Caco-2 (cell line): ENCODE measurements around the gene CPE. TPM values are rescaled to one million over a fixed set of nuclear protein-coding genes. Genes with fewer than 3 reads are reported as not detected.

ENCODE experiments used
- BruUV-seq: library from RNA; stranded (reverse); fragments of 400-500 nt; replicated peaks from 2 replicates; lab custom pipeline; 2021; lab: Mats Ljungman, UMichigan
- CTCF ChIA-PET: fragments of 300-600 bp; sonication (Branson Sonifier 250); formaldehyde crosslinking; loops from one replicate; lab custom pipeline; 2022; ENCODE audit warnings: antibody characterized with exemption; lab: Charles Lee
- POLR2A ChIA-PET: fragments of 300-600 bp; sonication (Branson Sonifier 250); formaldehyde crosslinking; loops from one replicate; lab custom pipeline; 2022; ENCODE audit warnings: antibody characterized with exemption; lab: Charles Lee
- DNase-seq, 2 experiments: peaks; one replicate each; pipeline versions ENCODE4 v3.0.0 to v3.0.0-alpha.2; 2020 to 2022
- H3K27me3 ChIP-seq: replicated peaks from 2 replicates; pipeline ENCODE4 v1.6.0; 2011; ENCODE audit warnings: low read length; ENCODE audit not compliant: control insufficient read depth, insufficient read depth
- H3K36me3 ChIP-seq: 2 replicates; pipeline ENCODE4 v1.5.1; 2011; ENCODE audit warnings: low read length; ENCODE audit not compliant: control insufficient read depth, insufficient read depth
- H3K4me1 ChIP-seq: fragments of 250-450 bp; sonication (Bioruptor Pico); 2 replicates; pipeline ENCODE4 v1.5.1; 2020; ENCODE audit warnings: mild to moderate bottlenecking
- H3K4me3 ChIP-seq: 2 replicates; pipeline ENCODE4 v1.5.1; 2011; ENCODE audit warnings: low read depth, mild to moderate bottlenecking, control low read depth, low read length
- H3K9me3 ChIP-seq: fragments of 250-450 bp; sonication (Bioruptor Pico); 2 replicates; pipeline ENCODE4 v1.5.1; 2020; ENCODE audit warnings: mild to moderate bottlenecking, moderate library complexity
- H3K27ac Mint-ChIP-seq: one replicate; pipeline ENCODE4 v1.8.0; 2022; ENCODE audit warnings: mixed read lengths; ENCODE audit not compliant: unreplicated experiment
- H3K27me3 Mint-ChIP-seq: one replicate; pipeline ENCODE4 v1.8.0; 2022; ENCODE audit warnings: mixed read lengths; ENCODE audit not compliant: insufficient read depth, unreplicated experiment
- H3K36me3 Mint-ChIP-seq: one replicate; pipeline ENCODE4 v1.8.0; 2022; ENCODE audit warnings: mild to moderate bottlenecking, mixed read lengths; ENCODE audit not compliant: insufficient read depth, unreplicated experiment
- H3K4me1 Mint-ChIP-seq: one replicate; pipeline ENCODE4 v1.8.0; 2022; ENCODE audit warnings: low read depth, mixed read lengths; ENCODE audit not compliant: unreplicated experiment
- H3K4me3 Mint-ChIP-seq: one replicate; pipeline ENCODE4 v1.8.0; 2022; ENCODE audit warnings: mild to moderate bottlenecking, moderate library complexity, mixed read lengths; ENCODE audit not compliant: unreplicated experiment
- H3K9me3 Mint-ChIP-seq: one replicate; pipeline ENCODE4 v1.8.0; 2022; ENCODE audit warnings: mixed read lengths; ENCODE audit not compliant: unreplicated experiment
- intact Hi-C: fragments of 100-400 bp; cut with micrococcal nuclease; formaldehyde crosslinking; loops from one replicate; pipeline ENCODE4 v1.10.0; 2022; ENCODE audit not compliant: unreplicated experiment
- total RNA-seq: library from RNA; stranded (reverse); gene quantifications from 2 replicates; pipeline ENCODE4 v1.2.3, GENCODE V29; 2022
- TF ChIP-seq, protein P1 (sequence below), 2 experiments: fragments of 200-600 bp in 1 of 2; IDR thresholded peaks; 1 replicate in 1 of 2; 2 replicates in 1 of 2; pipeline versions ENCODE4 v1.5.1 to v1.8.0; 2011 to 2022; ENCODE audit warnings: antibody characterized with exemption in 1 of 2, control low read depth in 1 of 2, inconsistent platforms in 1 of 2, low read depth in 1 of 2, low read length in 1 of 2, mild to moderate bottlenecking in 1 of 2, moderate library complexity in 1 of 2; ENCODE audit not compliant: insufficient read depth in 1 of 2, severe bottlenecking in 1 of 2, unreplicated experiment in 1 of 2

CPE gene
- total RNA-seq, 1 experiment from 2014 or later = 5.9 TPM

- no TSS peak for BruUV-seq
These were observed 25.3 kb downstream of the CPE start for GRCh38 chr4:165404080-165404479.

GRCh38 chr4:165404696-165405095, 25.9 kb downstream of the CPE start:
- H3K4me3 ChIP-seq = no peak overlapping the region
- H3K4me1 ChIP-seq = no peaks in the 10 kb centered on the region
- Mint-ChIP-seq H3K27ac (no peak overlapping the region), H3K36me3 (no peaks in the 10 kb centered on the region), H3K4me1 (no peaks in the 10 kb centered on the region), H3K27me3 (no peaks in the 10 kb centered on the region), H3K9me3 (no peaks in the 10 kb centered on the region), H3K4me3 (no peak overlapping the region)
- CTCF ChIA-PET = no interaction called here
- H3K9me3 ChIP-seq = no peaks in the 10 kb centered on the region
- POLR2A ChIA-PET = no interaction called here
- DNase-seq = no peak
- TF ChIP-seq, protein P1, sequence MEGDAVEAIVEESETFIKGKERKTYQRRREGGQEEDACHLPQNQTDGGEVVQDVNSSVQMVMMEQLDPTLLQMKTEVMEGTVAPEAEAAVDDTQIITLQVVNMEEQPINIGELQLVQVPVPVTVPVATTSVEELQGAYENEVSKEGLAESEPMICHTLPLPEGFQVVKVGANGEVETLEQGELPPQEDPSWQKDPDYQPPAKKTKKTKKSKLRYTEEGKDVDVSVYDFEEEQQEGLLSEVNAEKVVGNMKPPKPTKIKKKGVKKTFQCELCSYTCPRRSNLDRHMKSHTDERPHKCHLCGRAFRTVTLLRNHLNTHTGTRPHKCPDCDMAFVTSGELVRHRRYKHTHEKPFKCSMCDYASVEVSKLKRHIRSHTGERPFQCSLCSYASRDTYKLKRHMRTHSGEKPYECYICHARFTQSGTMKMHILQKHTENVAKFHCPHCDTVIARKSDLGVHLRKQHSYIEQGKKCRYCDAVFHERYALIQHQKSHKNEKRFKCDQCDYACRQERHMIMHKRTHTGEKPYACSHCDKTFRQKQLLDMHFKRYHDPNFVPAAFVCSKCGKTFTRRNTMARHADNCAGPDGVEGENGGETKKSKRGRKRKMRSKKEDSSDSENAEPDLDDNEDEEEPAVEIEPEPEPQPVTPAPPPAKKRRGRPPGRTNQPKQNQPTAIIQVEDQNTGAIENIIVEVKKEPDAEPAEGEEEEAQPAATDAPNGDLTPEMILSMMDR (IDR thresholded peaks at IDR 0.05; ENCODE audit: insufficient read depth in 1 of 2, low read depth in 1 of 2, low read length in 1 of 2, severe bottlenecking in 1 of 2, unreplicated experiment in 1 of 2) = no peak
- no peaks in the 10 kb centered on the region for H3K36me3 ChIP-seq
- no TSS peak for BruUV-seq
- intact Hi-C loops = no loop called here
- H3K27me3 ChIP-seq = no peaks in the 10 kb centered on the region

More at GRCh38 chr4:165404080-165404479, 25.3 kb downstream of the CPE start:
- Mint-ChIP-seq H3K27me3 (no peaks in the 10 kb centered on the region), H3K36me3 (no peaks in the 10 kb centered on the region), H3K27ac (no peak overlapping the region), H3K9me3 (no peaks in the 10 kb centered on the region), H3K4me3 (no peak overlapping the region), H3K4me1 (no peaks in the 10 kb centered on the region)
- H3K4me1 ChIP-seq = no peaks in the 10 kb centered on the region
- ChIA-PET POLR2A (no interaction called here), CTCF (no interaction called here)
- intact Hi-C loops = no loop called here
- no peak overlapping the region for H3K4me3 ChIP-seq
- no peak for DNase-seq
- no peaks in the 10 kb centered on the region for H3K9me3 ChIP-seq
- no peaks in the 10 kb centered on the region for H3K27me3 ChIP-seq
- H3K36me3 ChIP-seq = no peaks in the 10 kb centered on the region
- TF ChIP-seq, protein P1 (IDR thresholded peaks at IDR 0.05; ENCODE audit: insufficient read depth in 1 of 2, low read depth in 1 of 2, low read length in 1 of 2, severe bottlenecking in 1 of 2, unreplicated experiment in 1 of 2) = no peak

DNA sequence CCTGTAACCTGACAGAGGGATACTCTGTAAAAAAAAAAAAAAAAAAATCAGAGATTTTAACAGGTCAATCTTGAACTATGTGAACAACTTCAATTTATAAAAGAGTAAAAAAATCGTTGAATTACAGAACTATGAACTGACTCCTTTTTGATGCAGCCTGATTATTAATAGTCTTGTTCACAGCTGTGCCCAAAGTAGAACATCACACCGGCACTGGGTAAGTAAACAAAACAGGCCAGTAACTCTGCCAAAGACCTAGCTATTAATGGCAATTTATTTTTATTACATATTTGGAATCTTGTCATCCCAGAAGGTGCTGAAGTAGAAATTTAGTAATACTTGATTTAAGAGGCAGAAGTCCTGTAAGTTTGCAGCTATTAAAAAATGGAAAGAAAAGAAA, 31.4 kb downstream of the CPE start:
- no TSS peak for BruUV-seq
- intact Hi-C loops = no loop called here
- no peaks in the 10 kb centered on the region for H3K36me3 ChIP-seq
- H3K27me3 ChIP-seq = no peaks in the 10 kb centered on the region
- no peaks in the 10 kb centered on the region for H3K36me3 Mint-ChIP-seq
- no peaks in the 10 kb centered on the region for H3K9me3 Mint-ChIP-seq
- TF ChIP-seq, protein P1 (IDR thresholded peaks at IDR 0.05; ENCODE audit: insufficient read depth in 1 of 2, low read depth in 1 of 2, low read length in 1 of 2, severe bottlenecking in 1 of 2, unreplicated experiment in 1 of 2) = no peak
- ChIA-PET POLR2A (no interaction called here), CTCF (no interaction called here)
- no peaks in the 10 kb centered on the region for H3K9me3 ChIP-seq
- no peaks in the 10 kb centered on the region for H3K4me1 Mint-ChIP-seq
- no peaks in the 10 kb centered on the region for H3K4me1 ChIP-seq
- no peak overlapping the region for H3K4me3 ChIP-seq
- DNase-seq = no peak
- H3K27me3 Mint-ChIP-seq = peaks cover 6% of the 10 kb centered on the region
- H3K4me3 Mint-ChIP-seq = no peak overlapping the region
- H3K27ac Mint-ChIP-seq = no peak overlapping the region
